B cell (primary cell): ENCODE results near the gene DCDC1.

Source experiments
- EZH2 ChIP-seq: IDR thresholded peaks from 2 replicates; pipeline ENCODE4 v1.6.1; 2012; ENCODE audit warnings: borderline replicate concordance, low read depth, mild to moderate bottlenecking, moderate library complexity, low read length; ENCODE audit not compliant: insufficient read depth, poor library complexity, severe bottlenecking
- TF ChIP-seq, protein P1 (sequence below): fragments of 200-600 bp; IDR thresholded peaks from one replicate; pipeline ENCODE4 v1.8.0; 2022; ENCODE audit warnings: antibody characterized with exemption, mild to moderate bottlenecking

DNA sequence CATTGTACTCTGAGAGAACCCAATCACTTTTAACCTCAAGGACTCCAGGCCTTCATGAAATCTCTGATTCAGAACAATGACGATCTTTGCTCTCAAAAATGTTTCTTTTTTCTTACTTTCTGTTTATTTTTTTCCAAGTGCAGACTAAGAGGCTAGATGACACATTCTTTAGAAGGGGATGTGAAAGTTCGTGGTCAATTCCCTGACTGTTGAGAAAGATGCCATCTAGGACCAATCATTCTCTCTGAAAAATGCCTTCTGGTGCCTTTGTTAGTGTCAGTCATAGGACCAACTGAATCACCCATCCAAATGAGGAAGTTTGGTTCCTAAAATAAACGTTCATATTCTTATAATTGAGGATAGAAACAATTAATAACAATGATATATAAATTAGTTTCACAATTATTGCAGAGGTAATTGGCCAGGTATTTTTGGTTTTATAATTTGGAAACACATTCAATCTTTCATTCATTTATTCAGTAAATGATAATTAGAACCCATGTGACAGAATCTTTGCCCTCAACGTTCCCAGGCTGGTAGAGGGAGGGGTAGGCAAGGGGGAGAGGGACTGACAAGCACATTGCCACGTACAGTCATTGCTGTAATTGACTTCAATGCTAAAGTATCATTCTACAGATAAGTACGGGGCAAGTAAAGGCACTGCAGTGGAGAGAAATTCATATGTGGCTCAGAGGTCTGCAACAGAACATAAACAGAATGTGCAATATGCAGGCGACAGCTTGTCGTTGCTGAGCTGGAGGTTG, 450.0 kb downstream of the DCDC1 start:
- TF ChIP-seq, protein P1, sequence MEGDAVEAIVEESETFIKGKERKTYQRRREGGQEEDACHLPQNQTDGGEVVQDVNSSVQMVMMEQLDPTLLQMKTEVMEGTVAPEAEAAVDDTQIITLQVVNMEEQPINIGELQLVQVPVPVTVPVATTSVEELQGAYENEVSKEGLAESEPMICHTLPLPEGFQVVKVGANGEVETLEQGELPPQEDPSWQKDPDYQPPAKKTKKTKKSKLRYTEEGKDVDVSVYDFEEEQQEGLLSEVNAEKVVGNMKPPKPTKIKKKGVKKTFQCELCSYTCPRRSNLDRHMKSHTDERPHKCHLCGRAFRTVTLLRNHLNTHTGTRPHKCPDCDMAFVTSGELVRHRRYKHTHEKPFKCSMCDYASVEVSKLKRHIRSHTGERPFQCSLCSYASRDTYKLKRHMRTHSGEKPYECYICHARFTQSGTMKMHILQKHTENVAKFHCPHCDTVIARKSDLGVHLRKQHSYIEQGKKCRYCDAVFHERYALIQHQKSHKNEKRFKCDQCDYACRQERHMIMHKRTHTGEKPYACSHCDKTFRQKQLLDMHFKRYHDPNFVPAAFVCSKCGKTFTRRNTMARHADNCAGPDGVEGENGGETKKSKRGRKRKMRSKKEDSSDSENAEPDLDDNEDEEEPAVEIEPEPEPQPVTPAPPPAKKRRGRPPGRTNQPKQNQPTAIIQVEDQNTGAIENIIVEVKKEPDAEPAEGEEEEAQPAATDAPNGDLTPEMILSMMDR, result no peak
- no peak for TF ChIP-seq EZH2
